ENCODE data around the gene IGFBPL1.

GRCh38 chr9:38389313-38389712 is 34.9 kb downstream of the IGFBPL1 start:
- TF ChIP-seq CTCF (IDR thresholded peaks at IDR 0.05; ENCODE audit: borderline replicate concordance, extremely low read depth, low read length, poor library complexity, severe bottlenecking) = no peak
- TF ChIP-seq EZH2 (IDR thresholded peaks at IDR 0.05; ENCODE audit: borderline replicate concordance, low read depth, low read length, severe bottlenecking) = no peak
